Activated CD4-positive, alpha-beta T cell treated with anti-CD3 and anti-CD28 coated beads for 4 hours (primary cell): ENCODE data around the gene DENND5B.
"Not testable (repeated sequence)": the region's sequence is repeated elsewhere in the genome, so short reads cannot be mapped to it uniquely, and the experiment has no call there.

Source experiments
- DNase-seq, 2 donors: peaks; one replicate each; pipeline ENCODE4 v3.0.0-alpha.2; 2020

Gene DENND5B

GRCh38 chr12:31590642-31591379, at the start of gene DENND5B:
Gene DENND5B, minus strand, starts transcription at chr12:31591136. Its CDS starts 304 bp downstream, at chr12:31590832.
- DNase-seq: no peak

DNA sequence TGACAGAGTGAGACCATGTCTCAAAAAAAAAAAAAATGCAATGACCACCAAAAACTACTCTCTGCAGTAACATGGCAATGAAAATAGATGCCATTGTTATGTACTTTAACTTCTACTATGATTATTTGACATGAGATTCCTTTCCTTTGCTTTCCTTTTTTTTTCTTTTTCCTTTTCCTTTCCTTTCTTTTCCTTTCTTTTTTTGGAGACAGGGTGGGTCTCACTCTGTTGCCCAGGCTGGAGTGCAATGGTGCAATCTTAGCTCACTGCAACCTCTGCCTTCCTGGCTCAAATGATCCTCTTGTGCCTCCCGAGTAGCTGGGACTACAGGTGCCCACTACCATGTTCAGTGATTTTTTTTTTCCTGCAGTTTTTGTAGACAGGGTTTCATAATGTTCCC, 43.7 kb upstream of the DENND5B start:
- no peak for DNase-seq

DNA sequence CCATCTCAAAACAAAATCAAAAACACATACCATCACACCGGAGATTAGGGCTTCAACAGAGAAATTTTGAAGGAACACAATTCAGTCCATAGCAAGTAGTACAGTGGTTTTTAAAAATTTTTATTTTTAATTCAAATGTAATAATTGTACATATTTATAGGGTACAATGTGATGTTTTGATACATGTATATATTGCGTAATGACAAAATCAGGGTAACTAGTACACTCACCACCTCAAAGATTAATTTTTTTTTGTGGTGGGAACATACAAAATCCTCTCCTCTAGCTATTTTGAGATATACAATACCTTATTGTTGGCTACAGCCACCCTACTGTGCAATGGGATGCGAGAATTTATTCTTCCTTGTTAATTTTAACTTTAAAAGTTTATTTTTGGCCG, 42.5 kb upstream of the DENND5B start:
- DNase-seq: no peak

GRCh38 chr12:31631809-31632208, 40.9 kb upstream of the DENND5B start:
- DNase-seq: no peak

DNA sequence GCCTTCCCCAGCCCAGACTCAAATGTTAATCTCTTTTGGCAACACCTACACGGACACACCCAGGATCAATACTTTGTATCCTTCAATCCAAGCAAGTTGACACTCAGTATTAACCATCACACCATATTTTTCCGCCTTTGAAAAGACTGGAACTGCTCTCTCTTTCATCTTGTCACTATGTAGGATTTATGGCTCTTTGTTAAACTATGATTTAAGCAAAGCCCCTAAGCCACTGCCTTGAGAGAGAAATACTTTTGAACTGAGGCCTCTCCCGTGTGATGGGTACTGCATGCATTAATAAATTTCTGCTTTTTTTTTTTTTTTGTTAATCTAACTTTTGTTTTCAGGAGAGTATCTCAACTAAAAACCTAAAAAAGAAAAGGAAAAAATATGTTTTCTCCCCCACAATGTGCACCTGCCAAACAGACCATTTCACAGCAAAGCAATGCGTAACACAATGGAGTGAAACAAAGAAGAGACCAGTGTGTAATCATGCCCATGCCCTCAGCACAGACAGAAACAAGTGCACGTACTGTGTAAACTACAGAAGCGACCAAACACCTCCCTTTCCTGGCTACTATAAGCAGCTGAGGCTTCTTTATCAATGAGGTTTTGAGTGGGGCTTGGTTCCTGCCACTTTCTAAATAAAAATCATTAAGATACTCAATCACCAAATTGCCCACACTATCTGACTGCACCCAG, 40.2 kb upstream of the DENND5B start:
- DNase-seq: no peak

DNA sequence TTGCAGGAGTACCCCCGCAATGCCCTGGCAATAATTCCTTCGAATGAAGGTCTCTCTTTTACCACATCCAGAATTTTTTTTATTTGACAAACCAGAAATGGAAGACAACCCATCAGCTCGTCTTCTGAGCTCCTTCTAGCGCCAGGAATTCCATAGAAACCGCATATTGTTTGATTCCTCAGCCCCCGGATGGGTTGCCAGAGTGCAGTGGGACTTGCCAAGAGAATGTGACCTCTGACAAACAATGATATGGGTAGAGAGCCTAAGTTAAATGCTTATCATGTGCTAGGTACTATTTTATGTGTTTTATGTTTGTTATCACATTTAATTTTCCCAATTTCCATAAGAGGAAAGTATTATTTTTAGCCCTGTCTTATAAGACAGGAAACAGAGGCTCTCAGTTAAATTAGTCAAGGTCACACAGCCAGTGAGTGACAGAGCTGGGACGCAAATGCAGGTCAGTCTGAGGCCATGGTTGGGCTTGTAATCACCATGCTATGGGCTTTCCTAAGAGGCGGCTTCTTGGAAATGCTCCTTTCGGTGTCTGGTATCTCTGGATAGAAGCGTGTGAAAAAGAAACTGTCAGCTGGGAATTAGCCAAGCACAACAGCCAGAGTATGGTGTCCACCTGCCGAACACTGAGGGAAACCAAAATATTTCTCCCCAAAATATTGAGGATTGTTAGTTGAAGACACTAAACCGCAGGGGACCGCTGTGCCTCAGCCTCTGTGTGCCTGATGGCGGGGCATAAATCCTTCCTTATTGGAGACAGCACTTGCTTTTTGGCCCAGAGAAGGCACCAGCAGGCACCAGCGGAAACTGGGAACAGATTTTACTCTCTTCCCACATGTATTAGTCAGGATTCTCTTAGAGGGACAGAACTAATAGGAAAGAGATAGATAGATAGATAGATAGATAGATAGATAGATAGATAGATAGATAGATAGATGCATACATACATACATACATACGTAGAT, 39.1 kb upstream of the DENND5B start:
- DNase-seq: no peak

DNA sequence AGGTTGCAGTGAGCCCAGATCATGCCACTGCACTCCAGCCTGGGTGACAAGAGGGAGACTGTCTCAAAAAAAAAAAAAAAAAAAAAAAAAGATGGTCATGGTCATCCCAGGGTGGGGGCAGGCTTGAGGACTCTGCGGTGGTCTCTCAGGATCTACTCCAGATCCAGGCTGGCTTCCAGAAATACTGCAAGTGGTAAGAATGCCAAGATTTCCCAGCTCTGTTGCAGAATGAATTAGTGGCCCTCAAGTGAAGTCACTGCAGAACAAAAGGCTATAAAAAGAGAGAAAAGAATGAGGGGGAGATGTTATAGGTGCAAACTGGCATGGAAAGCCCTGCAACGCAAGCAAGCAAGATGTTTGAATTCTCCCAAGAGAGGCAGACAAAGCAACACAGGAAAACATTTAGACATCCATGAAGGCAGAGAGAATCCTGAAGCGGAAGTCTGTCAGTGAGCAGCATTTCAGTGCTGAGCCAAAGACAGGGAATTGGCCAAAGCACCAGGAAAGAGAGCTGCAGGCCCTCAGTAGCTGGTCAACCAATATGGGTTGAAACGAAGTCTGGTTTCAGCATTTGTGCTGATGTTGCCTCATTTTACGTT, 36.6 kb upstream of the DENND5B start:
- no peak for DNase-seq

DNA sequence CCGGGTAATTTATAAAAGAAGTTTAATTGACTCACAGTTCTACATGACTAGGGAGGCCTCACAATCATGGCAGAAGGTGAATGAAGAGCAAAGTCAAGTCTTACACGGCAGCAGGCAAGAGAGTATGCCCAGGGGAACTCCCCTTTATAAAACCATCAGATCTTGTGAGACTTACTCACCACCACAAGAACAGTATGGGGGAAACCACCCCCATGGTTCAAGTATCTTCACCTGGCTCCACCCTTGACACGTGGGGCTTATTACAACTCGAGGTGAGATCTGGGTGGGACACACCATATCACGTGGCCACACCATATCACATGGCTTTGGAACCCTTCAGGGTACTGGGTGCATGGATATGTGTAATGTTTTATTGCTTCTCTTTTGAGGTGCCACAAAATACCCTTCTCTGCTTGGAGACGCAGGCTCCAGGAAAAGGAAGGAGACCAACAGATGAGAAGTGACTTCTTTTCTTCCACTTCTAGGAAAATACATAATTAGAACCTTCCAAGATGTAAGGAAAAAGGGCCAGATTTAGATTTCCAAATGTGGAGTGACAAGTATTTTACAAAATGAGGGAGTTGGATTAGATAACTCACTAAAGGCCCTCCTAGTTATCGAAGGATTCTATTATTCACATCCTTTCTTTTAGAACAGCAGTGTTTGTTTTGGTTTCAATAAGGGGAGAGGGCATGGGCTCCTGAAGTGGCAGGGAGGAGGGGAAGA, 35.5 kb upstream of the DENND5B start:
- no peak for DNase-seq

DNA sequence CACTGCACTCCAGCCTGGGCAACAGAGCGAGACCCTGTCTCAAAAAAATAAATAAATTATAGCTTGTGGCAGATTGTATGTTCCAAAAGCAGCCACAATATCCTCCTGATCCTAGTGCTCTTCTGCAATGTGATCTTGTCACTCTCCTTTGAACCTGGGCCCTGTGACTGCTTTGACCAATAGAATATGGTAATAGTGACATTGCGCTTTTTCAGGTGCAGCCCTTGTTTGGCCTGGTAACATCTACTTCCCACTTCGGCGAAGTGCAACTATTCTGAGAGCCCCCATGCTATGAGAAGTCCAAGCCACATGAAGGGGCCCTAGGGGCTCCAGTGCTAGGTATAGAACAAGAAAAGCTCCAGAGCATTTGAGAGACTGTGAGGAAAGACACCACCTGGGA, 31.1 kb upstream of the DENND5B start:
- DNase-seq: no peak

- no peak for DNase-seq
These were observed 29.4 kb upstream of the DENND5B start for GRCh38 chr12:31620311-31620710.

- DNase-seq: no peak
These were observed 27.5 kb upstream of the DENND5B start for GRCh38 chr12:31618228-31619025.

- DNase-seq: no peak
These were observed 21.9 kb upstream of the DENND5B start for GRCh38 chr12:31612819-31613218.

GRCh38 chr12:31608299-31608698, 17.4 kb upstream of the DENND5B start:
- not testable (repeated sequence) for DNase-seq

DNA sequence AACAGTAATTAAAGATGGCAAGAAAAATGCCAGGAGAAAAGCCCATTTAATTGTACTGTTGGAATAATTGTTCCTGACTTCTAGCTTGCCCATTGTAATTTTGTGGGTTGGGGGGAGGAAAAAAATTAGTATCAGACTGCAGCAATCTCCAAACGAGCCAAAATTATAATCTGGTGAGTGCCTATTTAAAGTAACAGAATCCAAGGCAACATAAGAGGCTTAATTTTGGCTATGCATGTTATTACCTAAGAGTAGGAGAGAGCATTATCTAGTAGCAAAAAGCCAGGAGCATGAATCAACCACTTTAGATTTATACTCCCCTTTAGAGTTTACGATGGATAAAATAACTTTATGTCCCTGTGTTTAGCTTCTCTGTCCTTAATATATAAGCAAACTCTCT, 14.6 kb upstream of the DENND5B start:
- DNase-seq: no peak

- no peak for DNase-seq
These were observed 12.6 kb upstream of the DENND5B start for GRCh38 chr12:31603546-31604009.

- DNase-seq: no peak
These were observed 9.8 kb upstream of the DENND5B start for GRCh38 chr12:31600750-31601149.

DNA sequence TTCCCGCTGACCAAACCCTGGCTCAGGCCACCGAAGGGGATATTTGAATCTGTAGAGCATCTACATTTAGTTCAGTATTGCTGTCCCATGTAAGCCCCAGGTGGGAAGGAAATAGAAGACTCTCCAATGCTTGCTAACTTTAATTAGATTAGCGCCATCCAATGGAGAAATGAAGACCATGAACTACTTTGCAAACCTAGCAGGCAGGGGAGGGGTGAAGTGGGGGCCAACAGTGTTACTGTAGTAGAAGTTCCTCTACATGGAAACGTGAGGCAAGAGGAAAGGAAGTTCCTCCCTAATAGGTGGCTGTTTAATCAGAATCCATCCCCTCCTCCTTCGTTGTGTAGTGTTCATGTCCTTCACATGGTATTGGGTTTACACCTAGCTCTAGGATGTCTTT, 9.3 kb upstream of the DENND5B start:
- no peak for DNase-seq

DNA sequence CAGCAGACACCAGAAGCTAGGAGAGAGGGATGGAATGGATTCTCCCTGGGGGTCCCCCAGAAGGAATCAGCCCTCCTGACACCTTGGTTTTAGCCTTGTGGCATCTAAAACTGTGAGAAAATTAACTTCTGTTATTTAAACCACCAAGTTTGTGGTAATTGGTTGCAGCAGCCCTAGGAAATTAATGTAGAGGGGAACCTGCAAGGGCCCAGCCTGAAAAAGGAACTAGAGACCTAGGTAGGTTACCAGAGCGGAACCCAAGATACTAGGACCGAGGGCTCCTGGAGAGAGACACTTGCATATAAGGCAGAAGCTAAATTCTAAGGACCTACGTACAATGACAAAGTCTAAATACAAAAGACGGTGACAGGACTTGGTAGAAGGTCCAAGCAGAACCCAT, 8.1 kb upstream of the DENND5B start:
- no peak for DNase-seq

GRCh38 chr12:31597066-31597465, 6.1 kb upstream of the DENND5B start:
- DNase-seq: no peak

DNA sequence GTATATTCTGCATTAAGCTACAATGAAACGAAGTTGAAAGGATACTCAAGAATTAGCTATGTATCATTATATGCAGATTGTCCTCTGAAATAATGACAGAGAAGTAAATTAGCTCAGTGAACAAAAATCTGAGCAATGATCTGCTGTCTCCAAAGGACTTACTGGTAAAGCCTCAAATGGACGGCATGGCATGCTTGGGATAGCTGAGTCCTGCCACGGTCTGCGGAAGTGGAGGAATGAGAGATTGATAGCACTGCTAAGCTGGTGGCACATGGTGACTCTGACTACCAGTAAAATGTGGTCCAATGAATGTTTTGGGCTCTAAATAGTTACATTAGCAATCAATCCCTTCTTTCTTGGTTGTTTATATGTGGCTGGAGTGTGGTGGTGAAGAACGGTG, 3.7 kb upstream of the DENND5B start:
- no peak for DNase-seq

- DNase-seq: no peak
These were observed 505 bp upstream of the DENND5B start for GRCh38 chr12:31591380-31591901.
